ENCODE measurements around the gene STPG1.

- TF ChIP-seq CTCF (IDR thresholded peaks at IDR 0.05) (no peak), POLR2A (IDR thresholded peaks at IDR 0.05) (no peak)
These were observed 66.2 kb downstream of the STPG1 start for GRCh38 chr1:24347159-24347934.

All from testis (tissue), 2 donors.